ENCODE data around the gene HMGB2.

The HMGB2 gene

GRCh38 chr4:173284463-173284862, 49.7 kb downstream of the HMGB2 start:
- DNase-seq, result no peak

- no peak for DNase-seq
Observed at GRCh38 chr4:173282626-173283025, 51.5 kb downstream of the HMGB2 start.

GRCh38 chr4:173282256-173282562, 51.9 kb downstream of the HMGB2 start:
- no peak for DNase-seq

GRCh38 chr4:173281406-173282255, 52.5 kb downstream of the HMGB2 start:
- DNase-seq, result no peak
